Measurements from ENCODE around the gene GCN1.

Gene GCN1

DNA sequence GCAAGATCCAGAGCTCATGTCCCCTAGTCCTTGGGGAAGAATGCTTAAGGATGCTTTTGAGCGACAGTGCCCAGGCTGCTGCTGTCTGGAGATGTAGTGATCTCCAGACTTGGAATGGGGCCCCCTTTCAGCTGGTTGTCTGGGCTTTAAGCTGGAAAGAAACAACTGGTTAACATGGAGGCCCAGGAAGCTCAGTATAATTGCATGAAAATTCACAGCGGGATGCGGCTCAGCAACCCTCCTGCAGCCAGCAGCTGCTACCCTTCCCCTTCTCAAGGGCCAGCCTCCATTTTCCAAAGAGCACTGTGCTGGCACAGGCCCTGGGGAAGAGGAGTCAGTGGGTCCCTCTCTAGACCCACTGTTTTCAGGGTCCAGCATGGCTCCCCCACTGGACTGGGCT lies 104.3 kb downstream of the GCN1 start:
- DNase-seq, result no peak

DNA sequence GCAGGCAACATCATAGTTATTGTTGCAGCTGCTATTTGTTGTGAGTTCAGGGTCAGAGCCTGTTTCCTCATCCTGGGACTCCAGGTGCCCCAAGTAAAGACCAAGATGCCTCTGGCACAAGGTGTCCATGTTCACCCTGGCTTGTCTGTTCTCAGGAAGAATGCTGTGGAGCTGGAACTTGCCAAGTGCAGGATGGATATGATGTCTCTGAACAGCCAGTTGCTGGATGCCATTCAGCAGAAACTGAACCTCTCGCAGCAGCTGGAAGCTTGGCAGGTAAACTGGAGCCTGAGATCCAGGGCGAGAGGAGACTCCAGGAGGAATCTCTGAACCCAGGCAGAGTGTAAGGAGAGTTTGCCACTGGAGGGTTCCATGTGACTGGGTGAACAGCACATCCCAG lies 104.7 kb downstream of the GCN1 start:
- no peak for DNase-seq

DNA sequence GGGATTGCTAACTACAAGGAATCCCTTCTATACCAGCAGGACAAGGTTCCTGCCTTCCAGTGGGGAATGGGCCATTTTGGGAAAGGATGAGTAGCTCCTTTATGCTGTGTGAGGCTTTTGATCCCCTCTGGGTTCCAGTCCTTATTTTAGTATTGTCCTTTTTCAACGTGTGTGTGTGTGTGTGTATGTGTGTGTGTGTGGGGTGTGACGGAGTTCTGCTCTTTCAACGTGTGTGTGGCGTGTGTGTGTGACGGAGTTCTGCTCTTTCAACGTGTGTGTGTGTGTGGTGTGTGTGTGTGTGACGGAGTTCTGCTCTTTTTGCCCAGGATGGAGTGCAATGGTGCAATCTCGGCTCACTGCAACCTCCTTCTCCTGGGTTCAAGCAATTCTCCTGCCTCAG lies 105.4 kb downstream of the GCN1 start:
- DNase-seq, result no peak

DNA sequence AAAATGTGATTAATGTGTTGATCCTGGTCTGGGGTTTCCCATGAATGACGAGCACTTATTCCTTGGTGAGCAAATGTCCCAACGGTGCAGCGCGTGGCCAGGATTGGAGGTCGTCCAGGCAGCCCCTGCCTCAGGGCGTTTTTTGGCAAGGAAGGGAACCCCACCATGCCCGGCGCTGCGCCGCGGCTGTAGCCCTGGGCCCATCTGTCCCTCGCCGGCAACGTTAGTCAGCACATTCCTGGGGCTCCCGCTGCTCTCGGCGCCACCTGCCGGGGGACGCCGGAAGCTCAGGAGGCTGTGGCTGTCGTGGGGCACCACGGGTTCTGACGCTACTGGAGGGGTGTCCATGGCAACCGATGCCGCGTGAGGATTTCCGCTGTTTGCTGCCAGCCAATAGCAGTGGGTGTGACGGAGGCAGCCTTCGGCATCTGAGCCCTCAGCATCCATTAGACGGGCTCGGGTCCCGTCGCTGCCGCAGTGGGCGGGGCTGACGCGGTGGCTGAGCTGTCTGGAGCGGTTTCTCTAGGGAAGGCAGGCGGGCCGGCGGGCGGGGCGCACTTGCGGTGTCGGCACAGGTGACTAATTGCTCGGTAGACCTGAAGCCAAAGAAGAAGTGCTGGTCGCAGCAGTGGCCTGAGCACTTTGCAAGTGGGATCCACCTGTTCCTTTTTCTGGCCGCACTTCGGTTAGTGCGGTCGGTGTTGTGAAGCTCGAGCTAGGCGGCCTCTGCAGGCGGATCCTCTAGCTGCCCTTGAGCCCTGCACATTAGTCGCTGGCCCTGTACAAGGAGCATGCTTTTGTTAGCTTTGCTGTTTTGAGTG lies 107.5 kb downstream of the GCN1 start:
- DNase-seq, result peak; percentile 96 to 99

DNA sequence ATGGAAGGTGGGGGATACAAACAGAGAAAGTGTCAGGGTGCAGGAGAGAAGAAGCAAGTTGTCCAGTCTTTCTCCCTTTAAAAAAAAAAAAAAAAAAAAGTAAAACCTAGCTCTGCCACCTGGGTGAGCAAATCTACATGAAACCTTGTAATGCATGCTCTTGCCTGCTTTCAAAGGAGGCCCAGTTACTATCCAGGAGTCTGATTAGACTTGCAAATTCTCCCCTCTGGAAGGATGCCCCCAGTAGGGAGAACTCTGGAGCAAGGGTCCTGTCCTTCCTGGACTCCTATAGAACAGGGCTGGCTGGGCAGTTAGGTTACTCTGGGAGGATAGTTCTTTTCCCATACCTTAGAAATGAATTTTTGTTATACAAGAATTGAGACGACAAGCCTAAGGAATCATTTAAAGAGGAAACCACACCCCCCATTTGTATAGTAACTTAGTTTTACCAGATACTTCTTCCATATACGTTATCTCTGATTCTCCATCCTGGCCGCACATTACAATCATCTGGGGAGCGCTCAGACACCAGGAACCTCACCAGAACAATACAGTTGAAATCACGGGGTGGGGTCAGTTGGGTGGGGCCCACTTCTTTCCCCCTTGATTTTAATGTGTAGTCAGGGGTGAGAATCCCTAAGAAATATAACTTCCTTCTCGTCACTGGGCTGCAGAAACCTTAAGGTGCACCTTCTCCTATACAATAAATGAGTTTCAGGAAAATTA lies 108.4 kb downstream of the GCN1 start:
- DNase-seq, result no peak

- DNase-seq, result peak; percentile 34 to 69
These were observed 112.9 kb downstream of the GCN1 start for GRCh38 chr12:120081641-120082040.

GRCh38 chr12:120079411-120080400 lies 114.8 kb downstream of the GCN1 start:
- DNase-seq, result no peak

GRCh38 chr12:120078868-120079267 lies 115.6 kb downstream of the GCN1 start:
- no peak for DNase-seq

DNA sequence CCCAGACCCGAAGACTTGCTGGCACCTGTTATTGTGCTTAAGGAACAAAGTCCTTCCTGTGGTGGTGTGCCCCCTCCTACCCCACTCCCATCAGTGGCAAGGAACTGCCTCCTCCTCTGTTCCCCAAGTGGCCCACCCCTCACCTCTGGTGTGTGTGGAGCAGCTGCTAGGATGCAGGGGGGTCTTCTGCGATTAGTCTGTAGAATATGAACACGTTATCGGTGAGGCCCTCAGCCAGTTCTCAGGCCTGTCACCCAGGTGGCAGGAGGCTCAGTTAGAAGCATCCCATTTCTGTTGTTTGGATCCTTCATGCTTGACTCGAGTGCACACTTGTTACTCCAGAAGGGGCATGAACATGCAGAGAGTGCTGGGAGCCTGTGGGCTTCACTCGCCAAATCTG lies 117.3 kb downstream of the GCN1 start:
- no peak for DNase-seq

Data from inflammatory macrophage treated with lipopolysaccharide for 1 hour (primary cell).